Body of pancreas (tissue), 4 donors: Measurements from ENCODE around the gene CERS4.
"Not testable (repeated sequence)": the region's sequence is repeated elsewhere in the genome, so short reads cannot be mapped to it uniquely, and the experiment has no call there.

Experiments
- CTCF ChIP-seq, 7 experiments: fragments of 450-650 bp in 4 of 7; fragments of 200-600 bp in 3 of 7; sonication (generic) in 3 of 7; IDR thresholded peaks; one replicate each; pipeline ENCODE4 v1.5.1; 2016 to 2019; ENCODE audit warnings: antibody characterized with exemption in 7 of 7
- POLR2A ChIP-seq, 3 donors: fragments of 450-650 bp; IDR thresholded peaks; one replicate each; pipeline ENCODE4 v1.6.1; 2016; ENCODE audit warnings: antibody characterized with exemption in 3 of 3, mild to moderate bottlenecking in 2 of 3

GRCh38 chr19:8247129-8247890 is 38.1 kb downstream of the CERS4 start:
- not testable (repeated sequence) for TF ChIP-seq CTCF, POLR2A (IDR thresholded peaks at IDR 0.05)
